Measurements from ENCODE around the gene EPAS1. TPM values are rescaled to one million over a fixed set of nuclear protein-coding genes. Genes with fewer than 3 reads are reported as not detected.

The EPAS1 gene
- polyA plus RNA-seq, 2 of the 4 experiments (the other 2 are of a cell fraction), result 128 to 143 TPM

DNA sequence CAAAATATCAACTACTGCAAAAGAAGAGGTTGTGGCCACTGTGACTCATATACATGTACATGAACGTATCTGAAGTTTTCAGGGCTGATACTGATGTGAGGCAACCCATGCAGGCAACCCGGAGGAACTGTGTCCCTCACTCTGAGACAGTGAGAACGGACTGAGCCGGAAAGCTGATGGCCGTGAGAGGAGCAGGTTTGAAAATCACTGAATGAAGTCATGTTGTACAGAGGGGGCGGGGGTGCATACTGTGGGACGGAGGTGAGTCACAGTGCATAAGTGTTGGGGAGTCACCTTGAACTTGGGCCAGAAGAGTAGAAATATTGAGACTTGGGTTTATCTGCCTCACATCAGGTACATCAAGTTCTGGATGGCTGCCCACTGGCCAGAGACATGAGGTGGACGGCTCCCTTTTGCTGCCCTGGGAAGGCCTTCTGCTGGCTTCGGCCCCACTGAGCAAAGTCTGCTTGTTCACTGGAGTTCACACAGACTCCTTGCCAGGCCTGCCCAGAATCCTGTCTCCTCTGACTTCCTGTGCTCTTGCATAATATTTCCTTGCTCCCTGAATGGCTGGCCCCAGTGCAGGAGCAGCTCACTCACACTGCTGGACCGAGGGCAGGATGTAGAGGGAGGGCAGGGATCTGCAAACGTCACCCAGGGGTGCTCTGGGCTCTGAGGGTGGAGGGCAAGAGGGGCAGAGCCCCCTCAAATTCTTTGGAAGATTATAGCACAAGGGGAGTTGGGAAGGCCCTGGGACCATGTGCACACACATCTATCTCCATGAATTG lies 18.1 kb downstream of the EPAS1 start (continued):
- TF ChIP-seq, protein P1, sequence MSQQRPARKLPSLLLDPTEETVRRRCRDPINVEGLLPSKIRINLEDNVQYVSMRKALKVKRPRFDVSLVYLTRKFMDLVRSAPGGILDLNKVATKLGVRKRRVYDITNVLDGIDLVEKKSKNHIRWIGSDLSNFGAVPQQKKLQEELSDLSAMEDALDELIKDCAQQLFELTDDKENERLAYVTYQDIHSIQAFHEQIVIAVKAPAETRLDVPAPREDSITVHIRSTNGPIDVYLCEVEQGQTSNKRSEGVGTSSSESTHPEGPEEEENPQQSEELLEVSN (IDR thresholded peaks at IDR 0.05; ENCODE audit: borderline replicate concordance, low read depth), result peak; percentile 78
- peak; percentile 12; the same call in 1 of the 2 replicates for TF ChIP-seq HOXB13 (CRISPR knock-in tag; IDR thresholded peaks at IDR 0.05; ENCODE audit: low read depth)
- peak; percentile 87 to 92; a peak in 3 of 5 replicates for TF ChIP-seq EP300 (IDR thresholded peaks at IDR 0.05)
- peak; percentile 23 to 68; a peak in 4 of 5 replicates for TF ChIP-seq RAD21 (conservative IDR thresholded peaks at IDR 0.05 in 1 of 2, IDR thresholded peaks at IDR 0.05 in 1 of 2)
- peak; percentile 92 for TF ChIP-seq FOSL2 (IDR thresholded peaks at IDR 0.05)
- TF ChIP-seq FOSL2 (CRISPR knock-in tag; IDR thresholded peaks at IDR 0.05), result peak; percentile 97
- TF ChIP-seq GATA3 (IDR thresholded peaks at IDR 0.05; ENCODE audit: borderline replicate concordance), result peak; percentile 97

DNA sequence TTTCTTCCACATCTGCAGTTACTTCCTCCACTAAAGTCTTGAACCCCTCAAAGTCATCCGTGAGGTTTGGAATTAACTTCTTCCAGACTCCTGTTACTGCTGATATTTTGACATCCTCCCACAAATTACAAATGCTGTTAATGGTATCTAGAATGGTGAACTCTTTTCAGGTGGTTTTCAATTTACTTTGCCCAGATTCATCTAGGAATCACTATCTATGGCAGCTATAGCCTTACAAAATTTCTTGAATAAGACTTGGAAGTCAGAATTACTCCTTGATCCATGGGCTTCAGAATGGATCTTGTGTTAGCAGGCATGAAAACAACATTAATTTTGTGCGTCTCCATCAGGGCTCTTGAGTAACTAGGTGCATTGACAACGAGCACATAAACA lies 19.9 kb downstream of the EPAS1 start:
- POLR2A ChIA-PET, result no interaction called here
- peak overlapping the region; percentile 75 for H3K4me2 ChIP-seq
- peaks cover 95% of the 10 kb centered on the region for H3K4me1 ChIP-seq
- H3K4me3 ChIP-seq, result no peak overlapping the region
- FAIRE-seq (no peak), ATAC-seq (no peak), DNase-seq (ENCODE audit: low read depth in 1 of 2, low spot score in 1 of 2) (no peak)
- H3K27ac ChIP-seq, result peak overlapping the region; percentile 85 to 92
- TF ChIP-seq TP53 (CRISPR knock-in tag; IDR thresholded peaks at IDR 0.05), result no peak
- no peak for TF ChIP-seq ESRRA (IDR thresholded peaks at IDR 0.05; ENCODE audit: borderline replicate concordance, low read length)
- CTCF ChIA-PET, result interaction anchor here (0.7 to 7.2 kb wide), 5 partner anchors 11 to 68 kb away, joined by 3 to 45 read pairs (median 5); partner anchors contain the start of gene EPAS1
- H3K9me3 ChIP-seq, result no peaks in the 10 kb centered on the region
- WGBS (ENCODE audit: missing lambda C conversion rate), result 94% methylated on average over 3 of the region's 3 CpGs

DNA sequence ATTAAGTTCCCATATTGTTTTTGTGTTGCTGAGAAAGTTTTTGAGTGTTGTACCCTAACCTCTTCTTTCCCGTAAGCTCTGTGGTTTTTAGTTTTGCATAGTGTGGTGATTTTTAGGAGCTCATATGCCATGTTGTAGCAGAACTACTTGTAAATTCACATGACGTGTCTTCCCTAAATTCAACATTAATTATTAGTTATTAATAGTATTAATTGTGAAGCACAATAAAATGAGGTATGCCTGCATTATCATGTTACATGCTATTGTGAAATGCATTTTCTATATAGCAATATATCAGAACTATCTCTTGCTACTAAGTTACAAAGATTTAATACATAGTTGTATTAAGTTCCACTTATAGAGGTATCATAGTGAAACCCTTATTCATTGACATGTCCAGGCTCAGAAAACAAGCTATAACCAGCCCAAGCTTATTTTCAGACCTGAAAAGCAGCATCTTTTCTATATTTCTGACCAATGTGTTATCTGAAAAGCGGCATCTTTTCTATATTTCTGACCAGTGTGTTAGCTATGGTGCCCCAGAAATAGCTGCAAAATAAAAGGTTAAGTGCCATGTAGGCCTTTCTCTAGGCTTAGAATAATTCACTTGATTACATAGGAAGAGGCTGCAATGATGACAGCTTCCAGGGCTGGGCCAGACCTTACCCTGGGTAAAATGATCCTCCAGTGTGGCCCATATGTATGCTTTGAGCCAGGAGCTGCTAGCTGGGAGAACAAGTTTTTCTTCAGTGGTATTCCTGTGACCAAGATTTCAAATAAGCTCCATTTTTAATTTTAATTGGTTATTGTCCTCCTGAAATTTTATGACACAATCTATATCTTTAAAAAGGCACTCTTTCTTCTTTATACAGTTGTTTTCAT lies 21.6 kb downstream of the EPAS1 start:
- ChIA-PET POLR2A (interaction anchor here (1.1 kb wide), 1 partner anchor 22 kb away, joined by 4 read pairs; the partner anchor contains the start of gene EPAS1), CTCF (interaction anchor here (0.7 to 7.2 kb wide), 11 partner anchors 9 to 308 kb away, joined by 3 to 45 read pairs (median 4); no protein-coding TSS in a partner anchor)
- TF ChIP-seq ZFP36 (IDR thresholded peaks at IDR 0.05; ENCODE audit: borderline replicate concordance, partially characterized antibody) (no peak), KDM5A (IDR thresholded peaks at IDR 0.05) (no peak), NPAS2 (CRISPR knock-in tag; IDR thresholded peaks at IDR 0.05; ENCODE audit: borderline replicate concordance) (no peak), RARB (CRISPR knock-in tag; IDR thresholded peaks at IDR 0.05) (no peak), FOXS1 (CRISPR knock-in tag; IDR thresholded peaks at IDR 0.05) (no peak), EHMT2 (IDR thresholded peaks at IDR 0.05; ENCODE audit: low read depth) (no peak), MAFK (IDR thresholded peaks at IDR 0.05; ENCODE audit: partially characterized antibody) (no peak)
- TF ChIP-seq, protein P2, sequence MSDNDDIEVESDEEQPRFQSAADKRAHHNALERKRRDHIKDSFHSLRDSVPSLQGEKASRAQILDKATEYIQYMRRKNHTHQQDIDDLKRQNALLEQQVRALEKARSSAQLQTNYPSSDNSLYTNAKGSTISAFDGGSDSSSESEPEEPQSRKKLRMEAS (IDR thresholded peaks at IDR 0.05), result no peak
- no peak for FAIRE-seq
- Histone ChIP-seq H3K4me2 (peak overlapping the region; percentile 8; the same call in 2 of the 3 replicates), H3K4me1 (peaks cover 95% of the 10 kb centered on the region), H3K9me3 (no peaks in the 10 kb centered on the region), H3K4me3 (no peak overlapping the region), H3K27ac (peak overlapping the region; percentile 36 to 63; a peak in 5 of 6 replicates)
- WGBS (ENCODE audit: missing lambda C conversion rate), result 91% methylated on average over 3 of the region's 3 CpGs
- ATAC-seq, result no peak
- no peak for DNase-seq (ENCODE audit: low read depth in 1 of 2, low spot score in 1 of 2)

DNA sequence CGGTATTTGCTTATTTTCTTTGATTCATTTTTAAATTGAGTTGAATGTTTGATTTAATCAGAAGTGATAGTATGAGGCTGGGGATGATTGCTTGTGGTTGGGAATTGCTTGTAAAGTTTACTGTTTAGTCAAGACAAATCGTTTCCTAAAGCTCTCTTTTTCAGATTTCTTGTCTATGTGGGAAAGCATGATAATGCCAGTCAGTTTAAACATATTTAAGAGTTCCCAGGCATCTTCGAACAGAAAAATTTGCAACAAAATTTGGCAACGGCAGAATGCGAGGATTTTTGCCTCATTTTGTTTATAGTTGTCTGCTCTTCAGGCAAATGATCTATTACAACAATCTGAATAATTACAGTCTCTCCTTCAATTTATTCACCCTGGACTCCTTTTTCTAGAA lies 22.5 kb downstream of the EPAS1 start:
- FAIRE-seq (no peak), ATAC-seq (no peak), DNase-seq (ENCODE audit: low read depth in 1 of 2, low spot score in 1 of 2) (no peak)
- Histone ChIP-seq H3K4me1 (peaks cover 95% of the 10 kb centered on the region), H3K9me3 (no peaks in the 10 kb centered on the region), H3K27ac (peak overlapping the region; percentile 36 to 63; a peak in 4 of 6 replicates), H3K4me3 (no peak overlapping the region), H3K4me2 (peak overlapping the region; percentile 8; the same call in 2 of the 3 replicates)
- WGBS (ENCODE audit: missing lambda C conversion rate), result 80% methylated on average over 5 of the region's 5 CpGs
- POLR2A ChIA-PET, result no interaction called here
- CTCF ChIA-PET, result interaction anchor here (0.9 to 7.2 kb wide), 4 partner anchors 8 to 58 kb away, joined by 4 to 45 read pairs (median 6); no protein-coding TSS in a partner anchor
- no peak for TF ChIP-seq KDM5A (IDR thresholded peaks at IDR 0.05)
- TF ChIP-seq, protein P1 (IDR thresholded peaks at IDR 0.05; ENCODE audit: borderline replicate concordance, low read depth), result no peak
- no peak for TF ChIP-seq EHF (CRISPR knock-in tag; IDR thresholded peaks at IDR 0.05)
- TF ChIP-seq MAFK (IDR thresholded peaks at IDR 0.05; ENCODE audit: partially characterized antibody), result no peak
- no peak for TF ChIP-seq BHLHE40 (IDR thresholded peaks at IDR 0.05; ENCODE audit: low read depth, low read length)
- TF ChIP-seq, protein P3, sequence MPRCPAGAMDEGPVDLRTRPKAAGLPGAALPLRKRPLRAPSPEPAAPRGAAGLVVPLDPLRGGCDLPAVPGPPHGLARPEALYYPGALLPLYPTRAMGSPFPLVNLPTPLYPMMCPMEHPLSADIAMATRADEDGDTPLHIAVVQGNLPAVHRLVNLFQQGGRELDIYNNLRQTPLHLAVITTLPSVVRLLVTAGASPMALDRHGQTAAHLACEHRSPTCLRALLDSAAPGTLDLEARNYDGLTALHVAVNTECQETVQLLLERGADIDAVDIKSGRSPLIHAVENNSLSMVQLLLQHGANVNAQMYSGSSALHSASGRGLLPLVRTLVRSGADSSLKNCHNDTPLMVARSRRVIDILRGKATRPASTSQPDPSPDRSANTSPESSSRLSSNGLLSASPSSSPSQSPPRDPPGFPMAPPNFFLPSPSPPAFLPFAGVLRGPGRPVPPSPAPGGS (IDR thresholded peaks at IDR 0.05), result no peak
- TF ChIP-seq, protein P4, sequence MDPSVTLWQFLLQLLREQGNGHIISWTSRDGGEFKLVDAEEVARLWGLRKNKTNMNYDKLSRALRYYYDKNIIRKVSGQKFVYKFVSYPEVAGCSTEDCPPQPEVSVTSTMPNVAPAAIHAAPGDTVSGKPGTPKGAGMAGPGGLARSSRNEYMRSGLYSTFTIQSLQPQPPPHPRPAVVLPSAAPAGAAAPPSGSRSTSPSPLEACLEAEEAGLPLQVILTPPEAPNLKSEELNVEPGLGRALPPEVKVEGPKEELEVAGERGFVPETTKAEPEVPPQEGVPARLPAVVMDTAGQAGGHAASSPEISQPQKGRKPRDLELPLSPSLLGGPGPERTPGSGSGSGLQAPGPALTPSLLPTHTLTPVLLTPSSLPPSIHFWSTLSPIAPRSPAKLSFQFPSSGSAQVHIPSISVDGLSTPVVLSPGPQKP (IDR thresholded peaks at IDR 0.05; ENCODE audit: low read depth, low read length), result no peak
- no peak for TF ChIP-seq FOSL2 (IDR thresholded peaks at IDR 0.05)
- no peak for TF ChIP-seq FOSL2 (CRISPR knock-in tag; IDR thresholded peaks at IDR 0.05)
- TF ChIP-seq GATA3 (IDR thresholded peaks at IDR 0.05; ENCODE audit: borderline replicate concordance), result no peak
- no peak for TF ChIP-seq EP300 (IDR thresholded peaks at IDR 0.05)
- TF ChIP-seq ZC3H11A (IDR thresholded peaks at IDR 0.05), result no peak
- no peak for TF ChIP-seq CHD4 (IDR thresholded peaks at IDR 0.05; ENCODE audit: borderline replicate concordance)
- no peak for TF ChIP-seq RCOR1 (IDR thresholded peaks at IDR 0.05; ENCODE audit: low read depth, low read length)
